ENCODE measurements around the gene TMED4. TPM values are rescaled to one million over a fixed set of nuclear protein-coding genes. Genes with fewer than 3 reads are reported as not detected.
A peak's percentile ranks its signal among the peaks of the same experiment; 100 is the strongest.
"Not testable (repeated sequence)": the region's sequence is repeated elsewhere in the genome, so short reads cannot be mapped to it uniquely, and the experiment has no call there.

Gene TMED4
- total RNA-seq, 2 experiments from 2014 or later: 71.6 to 73.0 TPM

- H3K27me3 Mint-ChIP-seq: no peaks in the 10 kb centered on the region
- POLR2A ChIA-PET: interaction anchor here (0.7 to 2.7 kb wide), 12 partner anchors 10 to 245 kb away, joined by 3 to 23 read pairs (median 8); partner anchors contain the start of genes DDX56, H2AZ2 and TMED4
- H3K9me3 Mint-ChIP-seq (ENCODE audit: low read depth): no peaks in the 10 kb centered on the region
- ATAC-seq (no peak), DNase-seq (no peak)
- CTCF ChIA-PET: interaction anchor here (0.7 to 1.5 kb wide), 5 partner anchors 27 to 291 kb away, joined by 3 to 7 read pairs (median 4); no protein-coding TSS in a partner anchor
- intact Hi-C loops (cut with DNase I, micrococcal nuclease): loop anchor here (2.0 kb wide), 2 partner anchors 33 to 503 kb away; partner anchors contain the start of gene TBRG4 (in 1 of the 2)
- H3K27ac Mint-ChIP-seq: peak overlapping the region; percentile 97
- peaks cover 17% of the 10 kb centered on the region for H3K36me3 Mint-ChIP-seq (ENCODE audit: low read depth)
- peaks cover 38% of the 10 kb centered on the region for H3K4me1 Mint-ChIP-seq
- peak overlapping the region; percentile 92 for H3K4me3 Mint-ChIP-seq
These were observed 25.4 kb upstream of the TMED4 start for GRCh38 chr7:44607141-44608068.

GRCh38 chr7:44606341-44607140 is 24.5 kb upstream of the TMED4 start, which contains the start of gene OGDH:
TSS of gene OGDH (plus strand) at chr7:44606627. CDS start at chr7:44624344, 17,717 bp downstream.
- Mint-ChIP-seq H3K36me3 (ENCODE audit: low read depth) (peaks cover 15% of the 10 kb centered on the region), H3K9me3 (ENCODE audit: low read depth) (no peaks in the 10 kb centered on the region), H3K4me1 (peaks cover 33% of the 10 kb centered on the region), H3K27ac (peak within 1 kb of the TSS; percentile 97), H3K27me3 (no peaks in the 10 kb centered on the region), H3K4me3 (peak within 1 kb of the TSS; percentile 92)
- DNase-seq (peak; percentile 100), ATAC-seq (peak; percentile 98)
- CTCF ChIA-PET: interaction anchor here (0.6 to 1.5 kb wide), 8 partner anchors 11 to 292 kb away, joined by 3 to 7 read pairs (median 4); partner anchors contain the start of gene TMED4
- intact Hi-C loops (cut with DNase I, micrococcal nuclease): loop anchor here (1.0 to 2.0 kb wide), 16 partner anchors 11 to 524 kb away; partner anchors contain the start of genes CCM2 (in 2 of the 2), H2AZ2 (in 2 of the 2), PPIA (in 2 of the 2) and PURB (in 2 of the 2)
- POLR2A ChIA-PET: interaction anchor here (0.6 to 2.7 kb wide), 15 partner anchors 9 to 296 kb away, joined by 3 to 23 read pairs (median 7); partner anchors contain the start of genes DDX56, H2AZ2, PURB and TMED4

DNA sequence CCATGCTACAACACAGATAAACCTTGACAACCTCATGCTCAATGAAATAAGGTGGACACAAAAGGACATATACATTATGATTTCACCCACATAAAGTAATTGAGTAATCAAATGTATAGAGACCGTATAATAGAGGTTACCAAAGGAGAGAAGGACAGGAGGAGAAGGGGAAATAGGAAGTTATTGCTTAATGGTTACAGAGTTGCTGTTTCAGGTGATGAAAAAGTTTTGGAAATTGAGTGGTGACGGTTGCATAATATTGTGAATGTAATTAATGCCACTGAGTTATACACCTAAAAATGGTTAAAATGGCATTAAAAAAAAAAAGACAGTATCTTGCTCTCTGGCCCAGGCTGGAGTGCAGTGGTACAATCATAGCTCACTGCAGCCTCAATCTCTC is 22.9 kb upstream of the TMED4 start:
- H3K9me3 Mint-ChIP-seq (ENCODE audit: low read depth): no peaks in the 10 kb centered on the region
- intact Hi-C loops (cut with DNase I, micrococcal nuclease): no loop called here

GRCh38 chr7:44603193-44603592 is 21.2 kb upstream of the TMED4 start:
- POLR2A ChIA-PET: no interaction called here

More for the DNA sequence above, 22.9 kb upstream of the TMED4 start:
- CTCF ChIA-PET: interaction anchor here (0.6 to 1.0 kb wide), 2 partner anchors 115 to 404 kb away, joined by 3 to 4 read pairs; partner anchors contain the start of gene YKT6
- Mint-ChIP-seq H3K27me3 (no peaks in the 10 kb centered on the region), H3K4me1 (peaks cover 30% of the 10 kb centered on the region), H3K4me3 (peak overlapping the region; percentile 92), H3K36me3 (ENCODE audit: low read depth) (peaks cover 14% of the 10 kb centered on the region), H3K27ac (no peak overlapping the region)
- POLR2A ChIA-PET: no interaction called here
- no peak for DNase-seq
- no peak for ATAC-seq

GRCh38 chr7:44602576-44602910 is 20.5 kb upstream of the TMED4 start:
- H3K36me3 Mint-ChIP-seq (ENCODE audit: low read depth): peaks cover 9% of the 10 kb centered on the region
- no peak overlapping the region for H3K27ac Mint-ChIP-seq
- ChIA-PET CTCF (interaction anchor here (0.6 to 1.8 kb wide), 2 partner anchors 54 to 196 kb away, joined by 3 to 6 read pairs; no protein-coding TSS in a partner anchor), POLR2A (interaction anchor here (0.6 kb wide), 1 partner anchor 22 kb away, joined by 5 read pairs; no protein-coding TSS in a partner anchor)
- intact Hi-C loops (cut with DNase I, micrococcal nuclease): no loop called here
- H3K4me1 Mint-ChIP-seq: peaks cover 12% of the 10 kb centered on the region
- DNase-seq (no peak), ATAC-seq (no peak)
- no peaks in the 10 kb centered on the region for H3K27me3 Mint-ChIP-seq
- H3K4me3 Mint-ChIP-seq: no peak overlapping the region
- no peaks in the 10 kb centered on the region for H3K9me3 Mint-ChIP-seq (ENCODE audit: low read depth)

More at GRCh38 chr7:44603193-44603592, 21.2 kb upstream of the TMED4 start:
- Mint-ChIP-seq H3K27me3 (no peaks in the 10 kb centered on the region), H3K9me3 (ENCODE audit: low read depth) (no peaks in the 10 kb centered on the region), H3K27ac (no peak overlapping the region), H3K36me3 (ENCODE audit: low read depth) (peaks cover 12% of the 10 kb centered on the region), H3K4me1 (peaks cover 16% of the 10 kb centered on the region), H3K4me3 (no peak overlapping the region)
- intact Hi-C loops (cut with DNase I, micrococcal nuclease): no loop called here
- CTCF ChIA-PET: interaction anchor here (1.8 kb wide), 1 partner anchor 195 kb away, joined by 6 read pairs; no protein-coding TSS in a partner anchor
- no peak for DNase-seq
- no peak for ATAC-seq

DNA sequence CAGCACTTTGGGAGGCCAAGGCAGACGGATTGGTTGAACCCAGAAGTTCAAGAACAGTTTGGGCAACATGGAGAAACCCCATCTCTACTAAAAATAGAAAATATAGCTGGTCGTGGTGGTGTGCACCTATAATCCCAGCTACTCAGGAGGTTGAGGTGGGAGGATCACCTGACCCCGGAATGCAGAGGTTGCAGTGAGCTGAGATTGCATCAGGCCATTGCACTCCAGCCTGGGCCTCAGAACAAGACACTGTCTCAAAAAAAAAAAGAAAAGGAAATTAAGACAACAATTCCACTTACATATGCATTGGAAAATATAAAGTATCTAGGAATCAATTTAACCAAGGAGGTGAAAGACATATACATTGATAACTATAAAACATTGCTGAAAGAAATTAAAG is 17.2 kb upstream of the TMED4 start:
- ATAC-seq (no peak), DNase-seq (no peak)
- no peak overlapping the region for H3K4me3 Mint-ChIP-seq
- H3K36me3 Mint-ChIP-seq (ENCODE audit: low read depth): no peaks in the 10 kb centered on the region
- no peaks in the 10 kb centered on the region for H3K27me3 Mint-ChIP-seq
- intact Hi-C loops (cut with DNase I, micrococcal nuclease): no loop called here
- POLR2A ChIA-PET: no interaction called here
- H3K27ac Mint-ChIP-seq: no peak overlapping the region
- CTCF ChIA-PET: no interaction called here
- H3K4me1 Mint-ChIP-seq: no peaks in the 10 kb centered on the region
- H3K9me3 Mint-ChIP-seq (ENCODE audit: low read depth): no peaks in the 10 kb centered on the region

DNA sequence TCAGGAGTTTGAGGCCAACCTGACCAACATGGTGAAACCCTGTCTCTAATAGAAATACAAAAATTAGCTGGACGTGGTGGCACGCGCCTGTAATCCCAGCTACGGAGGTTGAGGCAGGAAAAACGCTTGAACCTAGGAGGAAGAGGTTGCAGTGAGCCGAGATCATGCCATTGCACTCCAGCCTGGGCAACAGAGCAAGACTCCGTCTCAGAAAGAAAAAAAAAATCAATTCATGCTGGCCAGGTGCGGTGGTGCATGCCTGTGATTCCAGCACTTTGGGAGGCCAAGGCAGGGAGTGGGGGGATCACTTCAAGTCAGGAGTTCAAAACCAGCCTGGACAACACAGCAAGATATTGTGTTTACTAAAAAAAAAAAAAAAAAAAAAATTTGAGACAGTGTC is 15.2 kb upstream of the TMED4 start:
- POLR2A ChIA-PET: interaction anchor here (0.7 kb wide), 1 partner anchor 9 kb away, joined by 5 read pairs; the partner anchor contains the start of gene OGDH
- H3K4me3 Mint-ChIP-seq; DNase-seq; H3K27me3 Mint-ChIP-seq; H3K27ac Mint-ChIP-seq; ATAC-seq; intact Hi-C loops (cut with DNase I, micrococcal nuclease); H3K36me3 Mint-ChIP-seq (ENCODE audit: low read depth); H3K4me1 Mint-ChIP-seq; CTCF ChIA-PET; H3K9me3 Mint-ChIP-seq (ENCODE audit: low read depth): not testable (repeated sequence)

DNA sequence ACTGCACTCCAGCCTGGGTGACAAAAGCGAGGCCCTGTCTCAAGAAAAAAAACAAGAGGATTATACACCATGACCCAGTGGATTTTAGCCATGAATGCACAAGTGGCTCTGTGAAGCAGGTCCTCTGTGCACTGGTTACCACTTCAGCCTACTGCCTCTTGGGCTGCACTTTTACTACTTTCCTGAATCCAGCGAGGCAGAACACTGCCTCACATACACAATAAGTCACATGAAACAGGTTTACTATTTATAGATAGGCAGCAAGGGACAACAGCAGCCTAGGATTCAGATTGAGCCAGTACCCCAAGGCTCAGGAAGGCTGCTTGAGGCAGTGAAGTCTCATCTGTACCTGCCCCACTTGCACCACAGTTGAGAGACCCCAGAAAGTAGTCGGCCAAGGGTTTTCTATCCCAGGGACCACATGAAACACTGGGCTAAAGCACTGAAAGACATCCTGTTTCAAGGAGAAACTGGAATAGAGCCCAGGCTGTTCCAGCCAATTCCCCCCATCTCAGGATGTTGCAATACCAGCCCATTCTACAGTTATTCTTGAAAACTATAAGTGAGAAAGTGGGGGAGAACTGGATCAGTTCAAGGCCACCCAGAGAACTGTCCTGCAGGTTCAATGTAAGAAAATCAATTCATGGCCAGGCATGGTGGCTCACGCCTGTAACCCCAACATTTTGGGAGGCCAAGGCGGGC is 14.1 kb upstream of the TMED4 start:
- ChIA-PET POLR2A (no interaction called here), CTCF (no interaction called here)
- no peaks in the 10 kb centered on the region for H3K4me1 Mint-ChIP-seq
- H3K4me3 Mint-ChIP-seq: no peak overlapping the region
- H3K27ac Mint-ChIP-seq: no peak overlapping the region
- no peaks in the 10 kb centered on the region for H3K9me3 Mint-ChIP-seq (ENCODE audit: low read depth)
- no peak for DNase-seq
- no peak for ATAC-seq
- no peaks in the 10 kb centered on the region for H3K27me3 Mint-ChIP-seq
- intact Hi-C loops (cut with DNase I, micrococcal nuclease): no loop called here
- no peaks in the 10 kb centered on the region for H3K36me3 Mint-ChIP-seq (ENCODE audit: low read depth)

DNA sequence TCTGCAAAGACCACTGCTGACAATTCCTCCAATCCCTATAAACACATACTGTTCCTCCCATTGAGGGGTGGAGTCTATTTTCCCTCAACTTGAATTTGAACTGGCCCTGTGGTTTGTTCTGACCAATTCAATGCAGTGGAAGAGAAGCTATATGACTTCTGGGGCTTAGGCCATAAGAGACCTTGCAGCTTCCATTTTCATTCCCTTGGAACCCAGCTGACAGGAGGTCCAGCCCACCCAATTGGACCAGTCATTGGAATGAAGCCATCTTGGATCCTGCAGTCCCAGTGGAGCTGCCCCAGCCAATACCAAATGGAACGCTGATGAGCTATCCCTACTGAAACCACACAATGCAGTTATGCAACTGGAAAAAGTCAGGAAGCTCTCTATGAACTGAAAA is 8.9 kb upstream of the TMED4 start:
- ChIA-PET CTCF (interaction anchor here (0.6 to 1.2 kb wide), 5 partner anchors 8 to 236 kb away, joined by 3 to 4 read pairs (median 3); no protein-coding TSS in a partner anchor), POLR2A (no interaction called here)
- Mint-ChIP-seq H3K4me3 (no peak overlapping the region), H3K27ac (no peak overlapping the region), H3K9me3 (ENCODE audit: low read depth) (no peaks in the 10 kb centered on the region), H3K27me3 (no peaks in the 10 kb centered on the region), H3K4me1 (peaks cover 6% of the 10 kb centered on the region), H3K36me3 (ENCODE audit: low read depth) (no peaks in the 10 kb centered on the region)
- ATAC-seq: no peak
- intact Hi-C loops (cut with DNase I, micrococcal nuclease): no loop called here
- DNase-seq: no peak

DNA sequence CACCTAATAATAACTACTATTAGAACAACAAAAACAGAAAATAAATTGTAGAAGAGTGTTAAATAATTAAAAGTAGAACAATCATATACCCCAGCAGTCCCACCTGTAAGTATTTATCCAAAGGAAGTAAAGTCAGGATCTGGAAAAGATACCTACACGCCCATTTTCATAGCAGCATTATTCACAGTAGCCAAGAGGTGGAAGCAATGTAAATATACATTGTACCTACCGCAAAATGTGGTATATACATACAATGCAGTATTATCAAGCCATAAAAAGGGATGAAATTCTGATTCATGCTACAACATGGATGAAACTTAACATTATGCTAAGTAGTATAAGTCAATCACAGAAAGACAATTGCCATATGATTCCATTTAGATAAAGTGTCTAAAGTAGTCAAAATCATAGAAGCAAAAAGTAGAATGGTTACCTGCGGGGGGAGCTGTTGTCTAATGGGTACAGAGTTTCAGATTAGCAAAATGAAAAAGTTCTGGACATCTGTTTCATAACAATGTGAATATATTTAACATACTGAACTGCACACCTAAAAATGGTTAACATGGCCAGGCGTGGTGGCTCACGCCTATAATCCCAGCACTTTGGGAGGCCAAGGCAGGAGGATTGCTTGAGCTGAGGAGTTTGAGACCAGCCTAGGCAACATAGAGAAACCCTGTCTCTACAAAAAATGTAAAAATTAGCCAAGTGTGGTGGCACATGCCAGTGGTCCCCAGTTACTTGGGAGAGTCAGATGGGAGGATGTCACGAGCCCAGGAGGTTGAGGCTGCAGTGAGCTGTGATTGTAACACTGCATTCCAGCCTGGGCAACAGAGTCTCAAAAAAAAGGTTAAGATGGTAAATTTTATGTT is 6.0 kb upstream of the TMED4 start:
- H3K27ac Mint-ChIP-seq: peak overlapping the region; percentile 31
- intact Hi-C loops (cut with DNase I, micrococcal nuclease): loop anchor here (1.0 to 2.0 kb wide), 5 partner anchors 259 to 548 kb away; no protein-coding TSS in a partner anchor
- H3K27me3 Mint-ChIP-seq: no peaks in the 10 kb centered on the region
- peak; percentile 75 for DNase-seq
- no peaks in the 10 kb centered on the region for H3K9me3 Mint-ChIP-seq (ENCODE audit: low read depth)
- H3K4me3 Mint-ChIP-seq: no peak overlapping the region
- ChIA-PET CTCF (interaction anchor here (0.6 to 1.1 kb wide), 7 partner anchors 29 to 259 kb away, joined by 3 to 5 read pairs (median 3); no protein-coding TSS in a partner anchor), POLR2A (no interaction called here)
- peaks cover 8% of the 10 kb centered on the region for H3K4me1 Mint-ChIP-seq
- peak; percentile 89 for ATAC-seq
- H3K36me3 Mint-ChIP-seq (ENCODE audit: low read depth): no peaks in the 10 kb centered on the region
